A549 (cell line): Measurements from ENCODE around the gene CYP27B1. TPM values are rescaled to one million over a fixed set of nuclear protein-coding genes. Genes with fewer than 3 reads are reported as not detected.

Source experiments
- ATAC-seq, 2 experiments: fragments of 200-7000 bp in 1 of 2; fragments of >200 bp in 1 of 2; cut with Nextera tagmentation in 1 of 2; cut with Tn5 transposase in 1 of 2; 3 replicates each; pipeline versions ENCODE4 v1.8.0 to v1.9.1; 2018 to 2020; ENCODE audit warnings: mild to moderate bottlenecking in 1 of 2, moderate library complexity in 1 of 2
- CTCF ChIA-PET: fragments of 300-600 bp; sonication (Branson Sonifier 250); formaldehyde crosslinking; extraction: SDS; loops from one replicate; lab custom pipeline; 2021; ENCODE audit warnings: antibody characterized with exemption, inconsistent platforms; lab: Yijun Ruan, JAX
- POLR2A ChIA-PET: fragments of 350-600 bp; formaldehyde crosslinking; extraction: SDS; loops from one replicate; lab custom pipeline; 2021; ENCODE audit warnings: antibody characterized with exemption, inconsistent platforms; lab: Yijun Ruan, JAX
- DNase-seq, 2 experiments: peaks; one replicate each; pipeline versions ENCODE4 v3.0.0 to v3.0.0-alpha.2; 2011 to 2016; ENCODE audit warnings: low read depth in 1 of 2, low spot score in 1 of 2
- FAIRE-seq: peaks from 2 replicates; lab custom pipeline; 2011; peaks lifted over from hg19 to GRCh38; lab: Jason Lieb, UNC
- H3K27ac ChIP-seq, 2 experiments: fragments of >200 bp; sonication (Bioruptor Twin); formaldehyde crosslinking; 3 replicates each; pipeline ENCODE4 v1.5.1; 2016 to 2017
- H3K4me1 ChIP-seq: fragments of >200 bp; sonication (Bioruptor Twin); formaldehyde crosslinking; 3 replicates; pipeline ENCODE4 v1.6.1; 2016
- H3K4me2 ChIP-seq: fragments of >200 bp; sonication (Bioruptor Twin); formaldehyde crosslinking; 3 replicates; pipeline ENCODE4 v1.6.1; 2016
- H3K4me3 ChIP-seq: fragments of >200 bp; sonication (Bioruptor Twin); formaldehyde crosslinking; 3 replicates; pipeline ENCODE4 v1.5.1; 2016
- H3K9me3 ChIP-seq: fragments of >200 bp; sonication (Bioruptor Twin); formaldehyde crosslinking; 3 replicates; pipeline ENCODE4 v1.6.1; 2016
- ATOH8 ChIP-seq: fragments of 250-450 bp; sonication (Bioruptor Pico); IDR thresholded peaks from 2 replicates; pipeline ENCODE4 v1.5.0; 2020; ENCODE audit warnings: low read depth, mild to moderate bottlenecking, moderate library complexity
- BHLHE40 ChIP-seq: IDR thresholded peaks from 2 replicates; pipeline ENCODE4 v1.6.1; 2012; ENCODE audit warnings: low read depth, low read length, inconsistent platforms
- CTCF ChIP-seq: fragments of >200 bp; sonication (Bioruptor Twin); formaldehyde crosslinking; IDR thresholded peaks from 3 replicates; pipeline ENCODE4 v1.5.1; 2016
- ESRRA ChIP-seq: fragments of 150-350 bp; IDR thresholded peaks from 2 replicates; pipeline ENCODE4 v1.6.1; 2014; ENCODE audit warnings: mild to moderate bottlenecking, low read length, borderline replicate concordance
- FOSL2 ChIP-seq, 2 experiments: fragments of 450-650 bp in 1 of 2; fragments of >200 bp in 1 of 2; sonication (Bioruptor Twin) in 1 of 2; formaldehyde crosslinking; IDR thresholded peaks; 2 replicates each; pipeline versions ENCODE4 v1.5.0 to v1.6.1; 2016 to 2020; ENCODE audit warnings: mild to moderate bottlenecking in 1 of 2, moderate library complexity in 1 of 2
- GATA3 ChIP-seq: IDR thresholded peaks from 2 replicates; pipeline ENCODE4 v1.6.1; 2012; ENCODE audit warnings: borderline replicate concordance
- HES2 ChIP-seq: fragments of >200 bp; sonication (Bioruptor Twin); formaldehyde crosslinking; IDR thresholded peaks from 2 replicates; pipeline ENCODE4 v1.6.1; 2016
- HEYL ChIP-seq: fragments of 250-450 bp; sonication (Bioruptor Pico); IDR thresholded peaks from 2 replicates; pipeline ENCODE4 v1.8.0; 2021; ENCODE audit warnings: mild to moderate bottlenecking, moderate library complexity
- HMGXB4 ChIP-seq: fragments of 250-450 bp; sonication (Bioruptor Pico); IDR thresholded peaks from 2 replicates; pipeline ENCODE4 v1.5.0; 2021; ENCODE audit warnings: mild to moderate bottlenecking, moderate library complexity, borderline replicate concordance
- HOXA7 ChIP-seq: fragments of 250-450 bp; sonication (Bioruptor Pico); IDR thresholded peaks from 2 replicates; pipeline ENCODE4 v1.5.0; 2020; ENCODE audit warnings: mild to moderate bottlenecking, moderate library complexity
- HOXB13 ChIP-seq: fragments of 250-450 bp; sonication (Bioruptor Pico); IDR thresholded peaks from 2 replicates; pipeline ENCODE4 v1.5.0; 2020; ENCODE audit warnings: low read depth, mild to moderate bottlenecking, moderate library complexity
- JUNB ChIP-seq: fragments of >200 bp; sonication (Bioruptor Twin); formaldehyde crosslinking; IDR thresholded peaks from 2 replicates; pipeline ENCODE4 v1.6.1; 2016
- MAFK ChIP-seq: fragments of 450-650 bp; IDR thresholded peaks from 2 replicates; pipeline ENCODE4 v1.6.1; 2014; ENCODE audit not compliant: partially characterized antibody
- MAX ChIP-seq: IDR thresholded peaks from 2 replicates; pipeline ENCODE4 v1.6.1; 2012
- MYC ChIP-seq: IDR thresholded peaks from 2 replicates; pipeline ENCODE4 v1.6.1; 2012; ENCODE audit warnings: mild to moderate bottlenecking, inconsistent platforms, low read length, improper control_type of control experiment, borderline replicate concordance
- NR3C1 ChIP-seq: fragments of >200 bp; sonication (Bioruptor Twin); formaldehyde crosslinking; IDR thresholded peaks from 3 replicates; pipeline ENCODE4 v1.6.1; 2017
- POLR2A ChIP-seq: IDR thresholded peaks from 2 replicates; pipeline ENCODE4 v1.6.1; 2012; ENCODE audit warnings: mild to moderate bottlenecking, low read length
- REST ChIP-seq: fragments of 200-600 bp; sonication (generic); IDR thresholded peaks from 2 replicates; pipeline ENCODE4 v1.6.1; 2016; ENCODE audit warnings: antibody characterized with exemption, mild to moderate bottlenecking, moderate library complexity
- SMC3 ChIP-seq: fragments of >200 bp; sonication (Bioruptor Twin); formaldehyde crosslinking; IDR thresholded peaks from 3 replicates; pipeline ENCODE4 v1.6.1; 2018; ENCODE audit warnings: inconsistent platforms
- SREBF2 ChIP-seq: fragments of 450-650 bp; IDR thresholded peaks from 2 replicates; pipeline ENCODE4 v1.6.1; 2014; ENCODE audit warnings: mild to moderate bottlenecking, moderate library complexity
- USF2 ChIP-seq: fragments of 450-650 bp; IDR thresholded peaks from 2 replicates; pipeline ENCODE4 v1.6.1; 2014; ENCODE audit warnings: antibody characterized with exemption
- ZFP36 ChIP-seq: fragments of 450-650 bp; IDR thresholded peaks from 2 replicates; pipeline ENCODE4 v1.6.1; 2014; ENCODE audit warnings: borderline replicate concordance; ENCODE audit not compliant: partially characterized antibody
- ZNF302 ChIP-seq: fragments of 250-450 bp; sonication (Bioruptor Pico); IDR thresholded peaks from 2 replicates; pipeline ENCODE4 v1.9.0; 2021; ENCODE audit warnings: inconsistent platforms, mild to moderate bottlenecking, moderate library complexity
- WGBS: methylation state at CpG from one replicate; pipeline ENCODE4 v1.1.6; 2017; ENCODE audit errors: missing lambda C conversion rate; 5-methylcytosine and 5-hydroxymethylcytosine counted together
- polyA plus RNA-seq, 4 experiments: library from polyadenylated mRNA; depleted of rRNA in 3 of 4; stranded (reverse); fragments of >200 nt; fragmentation: RNase III in 1 of 4; extraction: RNeasy Plus Mini Kit Qiagen cat#74134 plus additional on column Dnase treatment in 1 of 4; gene quantifications; 2 replicates in 3 of 4; 3 replicates in 1 of 4; pipeline ENCODE4 v1.2.3, GENCODE V29; 2011 to 2017

CYP27B1 gene
- polyA plus RNA-seq, 2 of the 4 experiments (the other 2 are of a cell fraction): 1.9 to 2.3 TPM

GRCh38 chr12:57780284-57780897 is 13.5 kb upstream of the CYP27B1 start:
- TF ChIP-seq ESRRA: no peak
- TF ChIP-seq ZNF302 (CRISPR knock-in tag): no peak
- TF ChIP-seq NR3C1: no peak
- no peak for TF ChIP-seq MAFK
- no peak for TF ChIP-seq MAX
- TF ChIP-seq ATOH8: no peak
- TF ChIP-seq ZFP36: no peak
- TF ChIP-seq CTCF: no peak
- no peak for TF ChIP-seq HMGXB4 (CRISPR knock-in tag)
- no peak for TF ChIP-seq HEYL
- TF ChIP-seq MYC: no peak
- no peak for TF ChIP-seq SREBF2
- TF ChIP-seq SMC3: no peak
- TF ChIP-seq, all 56 proteins: peak for 0
- Histone ChIP-seq H3K4me3 (no peak overlapping the region), H3K4me1 (peaks cover 8% of the 10 kb centered on the region), H3K9me3 (no peaks in the 10 kb centered on the region), H3K27ac (no peak overlapping the region), H3K4me2 (no peak overlapping the region)
- ChIA-PET CTCF (interaction anchor here (1.1 to 4.1 kb wide), 9 partner anchors 14 to 126 kb away, joined by 3 to 33 read pairs (median 9); partner anchors contain the start of genes CYP27B1 and MARCHF9), POLR2A (no interaction called here)
- ATAC-seq (no peak), FAIRE-seq (no peak), DNase-seq (no peak)
- 94% methylated on average over 4 of the region's 4 CpGs for WGBS

- no peak overlapping the region for H3K4me2 ChIP-seq
- peaks cover 8% of the 10 kb centered on the region for H3K4me1 ChIP-seq
- ChIA-PET CTCF (interaction anchor here (1.1 to 4.1 kb wide), 9 partner anchors 13 to 126 kb away, joined by 3 to 33 read pairs (median 9); partner anchors contain the start of genes CYP27B1 and MARCHF9), POLR2A (no interaction called here)
- H3K4me3 ChIP-seq: no peak overlapping the region
- FAIRE-seq (no peak), DNase-seq (no peak), ATAC-seq (no peak)
- TF ChIP-seq SREBF2 (no peak), BHLHE40 (no peak), GATA3 (no peak), FOSL2 (IDR thresholded peaks at IDR 0.05) (no peak), FOSL2 (CRISPR knock-in tag; IDR thresholded peaks at IDR 0.05) (no peak), HOXA7 (CRISPR knock-in tag) (no peak), JUNB (no peak), USF2 (no peak), REST (no peak), SMC3 (no peak), POLR2A (no peak), HMGXB4 (CRISPR knock-in tag) (no peak), HES2 (no peak), HOXB13 (CRISPR knock-in tag) (no peak), ATOH8 (no peak)
- 81% methylated on average over 1 of the region's 1 CpG for WGBS
- H3K27ac ChIP-seq: no peak overlapping the region
- H3K9me3 ChIP-seq: no peaks in the 10 kb centered on the region
Observed at GRCh38 chr12:57779736-57780135, 12.9 kb upstream of the CYP27B1 start.
